ENCODE data around the gene GSG1L.

The GSG1L gene

DNA sequence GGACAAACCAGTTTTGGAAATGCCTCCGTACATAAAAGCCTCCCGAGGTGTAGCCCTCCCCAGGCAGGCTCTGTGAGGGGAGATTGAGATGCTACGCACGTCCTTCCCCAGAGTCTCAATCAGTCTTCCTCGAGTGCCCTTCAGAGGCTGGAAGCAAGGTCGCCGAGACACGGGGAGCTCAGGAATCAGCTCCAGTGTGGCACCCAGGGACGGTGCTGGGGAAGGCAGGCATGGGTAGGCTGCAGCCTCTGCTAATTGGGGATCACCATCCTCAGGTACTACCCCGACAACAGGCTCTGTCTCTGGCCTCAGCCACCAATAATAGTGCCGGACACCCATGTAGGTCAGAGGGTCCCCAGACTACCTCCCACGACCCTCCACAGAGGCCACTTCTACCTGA lies 28.1 kb upstream of the GSG1L start:
- no peak for DNase-seq (ENCODE audit: low read depth)

DNA sequence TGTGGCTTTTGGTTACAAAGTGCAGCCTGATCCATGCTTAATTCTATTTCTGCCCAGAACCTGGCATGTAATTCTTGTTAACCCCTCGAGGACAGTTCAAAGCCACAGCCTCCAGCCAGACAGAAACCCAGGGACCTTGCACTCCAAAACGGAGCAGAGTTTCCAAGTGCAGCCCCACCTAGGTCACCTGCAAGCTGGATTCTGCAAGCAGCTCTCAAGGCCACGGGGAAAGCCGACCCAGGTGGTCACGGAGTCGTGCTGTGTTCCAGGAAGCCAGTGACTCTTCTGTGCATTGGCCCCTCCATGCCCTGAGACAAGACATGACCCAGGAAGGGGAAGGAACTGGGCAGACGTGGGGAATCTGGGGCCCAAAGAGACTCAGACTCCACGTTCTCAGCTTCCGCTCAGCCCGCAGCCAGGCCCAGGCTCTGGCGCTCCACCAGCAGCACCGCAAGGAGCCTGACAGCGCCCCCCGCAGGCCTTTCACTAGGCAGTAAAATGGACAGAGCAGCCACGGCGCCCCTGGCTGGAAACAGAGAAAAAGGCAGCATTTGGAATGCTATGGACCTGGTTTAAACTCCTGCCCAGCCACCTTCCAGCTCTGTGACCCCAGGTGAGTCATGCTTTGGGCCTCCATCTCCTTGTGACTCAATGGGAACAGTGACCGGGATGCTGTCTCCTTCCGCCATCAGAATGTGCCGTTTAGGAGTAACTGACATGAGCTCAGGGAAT lies 27.3 kb upstream of the GSG1L start:
- no peak for DNase-seq (ENCODE audit: low read depth)

DNA sequence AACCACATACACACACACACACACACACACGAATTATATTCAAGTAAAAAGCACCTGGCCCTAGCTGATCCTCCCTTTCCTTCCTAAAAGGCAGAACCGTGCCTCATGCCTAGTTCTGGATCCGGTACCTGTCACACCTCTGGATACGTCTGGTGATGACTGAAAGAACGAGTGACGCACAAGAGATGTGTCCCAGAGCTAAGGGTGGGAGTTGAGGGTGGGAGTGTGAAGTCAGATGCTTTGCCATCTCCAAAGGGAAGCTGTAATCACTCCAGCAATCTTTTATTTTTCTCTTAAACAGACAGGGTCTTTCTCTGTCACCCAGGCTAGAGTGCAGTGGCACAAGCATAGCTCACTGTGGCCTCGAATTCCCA lies 26.5 kb upstream of the GSG1L start:
- DNase-seq (ENCODE audit: low read depth) = no peak

DNA sequence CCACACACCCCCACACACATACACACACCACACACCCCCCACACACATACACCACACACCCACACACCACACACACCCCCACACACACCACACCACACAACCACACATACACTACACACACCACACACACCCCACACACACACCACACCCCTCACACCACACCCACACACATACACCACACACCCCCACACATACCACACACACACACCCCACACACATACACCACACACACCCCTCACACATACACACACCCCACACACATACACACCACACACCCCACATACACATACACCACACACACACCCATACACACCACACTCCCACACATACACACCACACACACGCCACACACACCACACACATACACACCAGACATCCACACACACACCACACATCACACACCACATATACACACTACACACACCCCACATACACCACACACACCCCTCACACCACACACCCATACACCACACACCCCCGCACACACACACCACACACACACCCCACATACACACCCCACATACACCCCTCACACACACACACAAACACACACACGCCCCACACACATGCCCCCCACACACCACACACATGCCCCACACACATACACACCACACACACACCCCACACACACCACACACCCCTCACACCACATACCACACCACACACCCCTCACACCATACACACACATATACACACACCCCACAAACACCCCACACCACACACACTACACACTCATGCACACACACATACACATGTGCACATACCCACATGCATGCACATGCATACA lies 25.9 kb upstream of the GSG1L start:
- no peak for DNase-seq (ENCODE audit: low read depth)

DNA sequence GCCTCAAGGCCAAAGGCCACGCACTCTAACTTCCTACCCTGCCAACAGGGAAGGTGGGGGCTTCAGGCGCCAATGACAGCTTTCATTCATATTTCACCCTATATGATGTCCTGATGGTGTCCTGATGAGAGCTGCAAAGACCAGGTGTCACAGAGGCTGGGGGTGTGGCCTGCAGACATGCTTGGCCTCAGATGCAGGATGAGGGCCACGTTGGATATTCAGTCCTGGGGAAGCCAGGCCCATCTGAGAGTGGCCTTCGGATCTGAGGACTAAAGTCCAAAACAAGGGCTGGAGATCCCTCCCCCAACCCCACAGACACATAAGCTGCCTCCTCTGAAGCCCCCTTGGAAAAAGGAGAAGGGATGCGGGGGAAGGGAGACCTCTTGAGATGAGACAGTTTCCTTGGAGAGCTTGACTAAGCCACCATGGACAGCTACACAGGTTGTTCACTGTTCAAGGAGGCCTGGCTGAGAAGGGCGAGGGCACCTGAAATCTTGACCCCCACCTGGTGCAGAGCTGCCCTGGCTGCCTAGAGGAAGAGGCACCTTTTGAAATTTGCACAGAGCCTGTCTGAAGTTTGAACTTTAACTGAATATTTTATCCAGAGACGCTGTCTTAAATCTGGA lies 24.3 kb upstream of the GSG1L start:
- no peak for DNase-seq (ENCODE audit: low read depth)

DNA sequence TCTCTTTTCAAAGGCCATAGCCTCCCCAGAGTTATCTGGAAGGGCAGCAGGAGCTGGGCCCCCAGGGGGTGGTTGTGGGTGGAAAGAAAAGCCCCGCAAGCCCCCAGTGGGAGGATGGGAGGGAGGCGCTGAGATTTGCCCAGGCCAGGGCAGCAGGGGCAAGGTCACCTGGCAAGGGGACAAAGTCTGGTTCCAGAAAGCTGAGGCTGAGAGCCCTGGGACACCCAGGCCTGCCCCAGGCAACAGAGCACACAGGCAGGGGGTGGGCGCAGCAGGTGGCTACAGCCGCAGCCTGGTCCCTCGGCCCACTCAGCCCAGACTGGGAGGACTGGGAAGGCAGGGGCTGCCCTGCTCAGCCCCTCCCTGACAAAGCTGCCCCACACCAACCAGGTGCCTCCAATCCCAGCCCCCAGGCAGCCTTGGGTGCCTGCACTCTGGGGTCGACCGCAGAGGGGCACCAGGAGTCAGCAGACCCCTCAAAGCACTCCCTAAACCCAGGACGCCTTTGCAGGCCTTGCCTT lies 23.7 kb upstream of the GSG1L start:
- DNase-seq (ENCODE audit: low read depth) = no peak

DNA sequence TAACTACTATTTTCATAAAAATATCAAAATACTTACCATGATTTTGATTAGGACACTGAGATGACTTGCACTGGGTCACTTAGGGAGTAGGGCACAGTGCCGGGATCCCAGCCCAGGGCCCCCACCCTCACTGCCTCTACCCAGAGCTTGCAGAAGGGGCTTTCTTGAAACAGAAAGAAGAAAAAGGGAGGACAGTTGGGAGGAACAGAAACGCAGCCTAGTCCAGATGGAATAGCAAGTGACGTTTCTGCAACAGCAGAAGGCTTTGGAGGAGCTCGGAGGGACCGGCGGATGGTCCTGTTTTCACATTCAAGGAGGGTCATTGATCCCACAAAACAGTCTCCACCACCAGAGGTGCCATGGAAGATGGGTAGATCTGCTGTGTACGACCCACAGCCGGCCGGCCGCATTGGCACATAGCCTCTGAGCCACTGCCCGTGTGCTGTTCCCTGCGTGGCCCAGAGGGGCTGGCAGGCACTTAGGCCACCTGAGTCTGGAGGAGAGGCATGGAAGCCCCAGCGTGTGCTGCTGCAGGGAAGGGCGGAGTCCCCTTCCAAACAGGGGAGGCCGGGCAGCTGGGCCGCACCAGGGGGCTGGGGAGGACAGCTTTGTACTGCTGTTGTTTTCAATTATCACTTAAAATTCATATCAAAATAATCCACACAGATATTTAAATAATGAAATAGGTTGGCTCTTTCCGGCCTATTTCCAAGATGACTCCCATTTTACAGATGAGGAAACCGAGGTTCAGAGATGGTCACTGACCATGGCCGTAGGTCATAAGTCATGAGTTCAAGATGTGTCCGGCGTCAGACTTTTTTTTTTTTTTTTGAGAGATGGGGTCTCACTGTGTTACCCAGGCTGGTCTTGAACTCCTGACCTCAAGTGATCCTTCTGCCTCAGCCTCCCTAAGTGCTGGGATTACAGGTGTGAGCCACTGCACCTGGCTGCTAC lies 22.9 kb upstream of the GSG1L start:
- DNase-seq (ENCODE audit: low read depth) = no peak

DNA sequence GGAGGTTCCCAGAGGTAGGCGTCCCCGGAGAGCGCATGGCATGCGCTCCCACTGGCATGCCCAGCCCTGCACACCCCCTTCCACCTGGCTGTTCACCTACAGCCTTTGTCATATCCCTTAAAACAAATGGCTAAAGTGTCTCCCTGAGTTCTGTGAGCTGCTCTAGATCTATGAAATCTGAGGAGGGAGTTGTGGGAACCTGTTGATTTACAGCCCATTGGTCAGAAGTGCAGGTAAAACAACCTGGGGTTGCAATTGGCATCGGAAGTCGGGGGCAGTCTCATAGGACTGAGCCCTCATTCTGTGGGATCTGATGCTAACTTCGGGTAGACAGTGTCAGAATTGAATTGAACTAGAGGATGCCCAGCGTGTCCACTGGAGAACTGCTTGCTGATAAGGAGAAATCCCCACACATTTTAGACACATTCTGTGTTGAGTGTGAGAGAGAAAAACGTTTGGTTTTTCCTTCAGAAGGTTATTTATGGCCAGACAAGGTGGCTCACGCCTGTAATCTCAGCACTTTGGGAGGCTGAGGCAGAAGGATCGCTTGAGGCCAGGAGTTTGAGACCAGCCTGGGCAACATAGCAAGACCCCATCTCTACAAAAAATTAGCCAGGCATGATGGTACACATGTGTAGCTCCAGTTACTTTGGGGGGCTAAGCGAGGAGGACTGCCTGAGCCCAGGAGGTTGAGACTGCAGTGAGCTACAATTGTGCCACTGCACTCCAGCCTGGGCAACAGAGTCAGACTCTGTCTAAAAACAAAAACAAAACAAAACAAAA lies 22.1 kb upstream of the GSG1L start:
- no peak for DNase-seq (ENCODE audit: low read depth)

DNA sequence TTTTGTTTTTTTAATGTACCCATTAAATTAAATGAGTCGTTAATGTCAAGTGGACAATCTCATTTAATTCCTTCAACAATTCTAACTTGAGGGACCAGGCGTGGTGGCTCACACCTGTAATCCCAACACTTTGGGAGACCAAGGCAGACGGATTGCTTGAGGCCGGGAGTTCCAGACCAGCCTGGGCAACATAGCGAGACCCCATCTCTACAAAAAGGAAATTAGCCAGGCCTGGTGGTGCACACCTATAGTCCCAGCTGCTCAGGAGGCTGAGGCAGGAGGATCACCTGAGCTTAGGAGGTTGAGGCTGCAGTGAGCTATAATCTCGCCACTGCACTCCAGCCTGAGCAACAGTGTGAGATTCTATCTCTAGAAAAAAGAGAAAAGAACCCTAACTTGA lies 20.7 kb upstream of the GSG1L start:
- DNase-seq (ENCODE audit: low read depth) = no peak

DNA sequence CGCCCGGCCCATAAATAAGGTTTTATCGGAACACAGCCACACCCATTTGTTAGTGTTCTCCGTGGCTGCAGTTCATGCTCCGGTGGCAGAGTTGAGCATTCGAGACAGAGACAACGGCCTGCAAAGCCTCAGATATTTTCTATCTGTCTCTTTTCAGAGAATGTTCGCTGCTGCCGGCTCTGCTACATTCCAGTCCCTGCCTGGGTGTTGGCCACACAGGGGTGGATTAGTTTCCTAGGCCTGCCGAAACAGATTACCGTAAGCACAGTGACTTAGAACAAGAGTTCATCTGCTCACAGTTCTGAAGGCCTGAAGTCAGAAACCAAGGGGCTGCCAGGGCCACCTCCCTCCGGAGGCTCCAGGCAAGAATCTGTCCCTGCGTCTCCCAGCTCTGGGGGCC lies 19.1 kb upstream of the GSG1L start:
- no peak for DNase-seq (ENCODE audit: low read depth)

DNA sequence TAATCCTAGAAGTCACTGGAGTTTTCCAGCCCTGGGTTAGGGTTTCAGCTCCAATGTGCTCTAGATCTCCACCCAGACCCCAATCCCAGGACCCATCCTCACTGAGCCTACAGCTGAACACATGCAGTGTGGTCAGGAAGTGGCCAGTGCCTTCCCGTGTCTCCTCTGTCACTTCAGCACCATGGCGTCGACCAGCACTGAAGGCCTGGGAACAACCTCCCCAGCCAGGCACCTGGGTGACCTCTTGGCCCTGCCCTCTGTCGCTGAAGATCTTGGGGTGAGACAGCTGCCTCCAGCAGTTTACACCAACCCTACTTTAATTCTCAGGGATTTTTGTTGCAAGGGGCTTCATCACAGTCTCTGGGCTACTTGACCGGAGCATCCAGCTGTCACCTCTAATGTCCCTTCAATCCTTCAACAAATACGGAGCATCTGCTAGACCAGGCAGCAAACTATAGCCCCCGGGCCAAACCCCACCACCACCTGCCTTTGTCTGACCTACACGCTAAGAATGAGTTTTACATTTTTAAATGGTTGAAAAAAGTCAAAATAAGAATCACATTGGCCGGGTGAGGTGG lies 18.0 kb upstream of the GSG1L start:
- no peak for DNase-seq (ENCODE audit: low read depth)

DNA sequence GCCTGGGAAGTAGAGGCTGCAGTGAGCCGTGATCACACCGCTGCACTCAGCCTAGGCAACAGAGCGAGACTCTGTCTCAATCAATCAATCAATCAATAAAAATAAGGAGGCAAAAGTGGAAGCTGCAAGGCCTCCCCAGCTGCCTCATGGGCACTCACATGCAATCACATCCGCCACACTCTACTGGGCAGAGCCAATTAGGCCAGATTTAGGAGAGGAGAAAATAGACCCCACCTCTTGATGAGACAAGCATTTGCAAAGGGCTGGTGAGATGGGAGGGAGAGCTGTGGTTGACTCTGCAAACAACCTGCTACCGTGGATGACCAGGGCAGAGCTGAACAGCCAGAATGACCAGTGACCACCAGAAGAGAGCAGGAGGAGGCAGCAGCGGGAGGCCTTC lies 14.7 kb upstream of the GSG1L start:
- DNase-seq (ENCODE audit: low read depth) = no peak

DNA sequence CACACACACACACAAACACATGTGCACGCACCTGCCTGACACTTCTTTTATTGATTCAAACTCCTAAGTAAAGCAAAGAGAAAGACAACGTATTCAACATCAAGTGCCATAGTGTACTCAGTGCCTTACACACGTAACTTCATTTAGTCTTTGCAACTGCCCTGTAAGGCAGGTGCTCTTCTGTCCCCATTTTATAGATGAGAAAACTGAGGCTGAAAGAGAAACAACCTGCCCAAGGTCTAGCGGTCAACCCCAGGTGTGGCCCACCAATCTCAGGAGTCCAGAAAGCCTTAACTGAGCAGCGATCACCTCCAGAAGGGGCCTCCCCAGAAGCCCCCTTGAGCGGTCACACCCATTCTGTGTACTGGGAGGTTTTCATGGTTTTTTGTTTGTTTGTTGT lies 10.3 kb upstream of the GSG1L start:
- DNase-seq (ENCODE audit: low read depth) = no peak

DNA sequence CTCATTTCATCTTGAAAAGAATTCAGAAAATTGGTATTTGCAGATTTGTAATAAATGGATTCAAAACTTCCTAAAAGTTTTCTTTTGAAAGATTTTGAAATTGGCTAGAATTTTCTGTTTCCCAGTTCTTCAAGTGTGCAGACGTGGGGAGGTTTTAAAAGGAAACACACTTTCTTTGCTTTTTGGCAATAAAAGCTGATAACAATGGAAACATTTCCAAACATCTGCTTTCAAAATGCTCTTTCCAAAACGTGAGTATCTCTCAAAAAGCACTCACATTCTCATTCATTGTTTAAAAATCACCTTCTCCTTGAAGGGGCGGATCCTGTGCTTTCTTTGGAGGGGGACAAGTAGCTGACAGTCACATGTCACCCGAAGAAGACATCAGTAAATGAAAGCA lies 8.6 kb upstream of the GSG1L start:
- DNase-seq (ENCODE audit: low read depth) = no peak

DNA sequence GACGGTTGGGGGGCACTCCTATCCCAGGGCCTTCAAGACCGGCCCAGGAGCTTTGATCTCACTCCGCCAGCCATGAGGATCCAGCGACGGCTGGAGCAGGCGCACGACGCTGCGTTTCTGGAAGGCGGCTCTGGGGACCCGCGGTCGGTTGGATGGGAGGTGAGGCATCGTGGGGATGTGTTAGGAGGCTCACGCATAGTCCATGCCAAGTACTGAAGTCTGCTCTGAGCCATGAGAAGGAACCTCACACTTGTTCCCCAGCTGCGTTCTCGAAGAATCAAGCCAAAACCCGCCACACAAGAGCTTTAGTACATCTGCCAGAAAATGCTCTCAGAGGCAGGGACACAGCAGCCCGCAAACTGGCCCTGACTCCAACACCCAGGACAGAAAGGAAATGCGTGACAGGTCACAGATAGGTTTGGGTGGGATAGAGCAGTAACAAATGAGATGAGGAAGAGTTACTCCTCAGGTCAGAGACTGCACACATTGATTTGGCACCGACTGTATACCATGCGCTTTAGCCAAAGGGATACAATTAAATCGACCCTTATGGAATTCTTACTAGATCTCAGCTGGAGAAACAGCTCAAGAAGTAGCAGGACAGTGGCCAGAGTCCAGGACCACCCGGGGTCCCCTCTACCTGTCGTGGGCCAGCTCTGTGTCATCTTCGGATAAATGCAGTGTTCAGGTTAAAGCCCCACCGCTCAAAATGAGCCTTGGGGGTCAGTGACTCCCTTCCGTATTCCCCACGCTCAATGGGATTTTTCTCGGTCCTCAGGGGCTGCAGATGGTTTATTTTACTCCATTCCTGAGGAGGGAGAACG lies 6.7 kb upstream of the GSG1L start:
- DNase-seq (ENCODE audit: low read depth) = no peak

DNA sequence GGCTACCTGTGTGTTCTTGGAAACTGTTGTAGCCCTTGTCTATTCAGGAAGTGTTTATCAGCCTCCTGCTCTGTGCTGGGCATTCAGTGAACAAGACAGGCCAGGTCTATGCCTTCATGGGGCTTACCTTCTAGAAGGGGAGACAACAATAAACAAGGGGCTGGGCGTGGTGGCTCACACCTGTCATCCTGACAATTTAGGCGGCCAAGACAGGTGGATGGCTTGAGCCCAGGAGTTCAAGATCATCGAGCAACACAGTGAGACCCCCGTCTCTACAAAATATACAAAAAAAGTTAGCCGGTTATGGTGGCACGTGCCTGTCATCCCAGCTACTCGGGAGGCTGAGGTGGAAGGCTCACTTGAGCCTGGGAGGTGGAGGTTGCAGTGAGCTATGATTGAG lies 5.5 kb upstream of the GSG1L start:
- DNase-seq (ENCODE audit: low read depth) = no peak

DNA sequence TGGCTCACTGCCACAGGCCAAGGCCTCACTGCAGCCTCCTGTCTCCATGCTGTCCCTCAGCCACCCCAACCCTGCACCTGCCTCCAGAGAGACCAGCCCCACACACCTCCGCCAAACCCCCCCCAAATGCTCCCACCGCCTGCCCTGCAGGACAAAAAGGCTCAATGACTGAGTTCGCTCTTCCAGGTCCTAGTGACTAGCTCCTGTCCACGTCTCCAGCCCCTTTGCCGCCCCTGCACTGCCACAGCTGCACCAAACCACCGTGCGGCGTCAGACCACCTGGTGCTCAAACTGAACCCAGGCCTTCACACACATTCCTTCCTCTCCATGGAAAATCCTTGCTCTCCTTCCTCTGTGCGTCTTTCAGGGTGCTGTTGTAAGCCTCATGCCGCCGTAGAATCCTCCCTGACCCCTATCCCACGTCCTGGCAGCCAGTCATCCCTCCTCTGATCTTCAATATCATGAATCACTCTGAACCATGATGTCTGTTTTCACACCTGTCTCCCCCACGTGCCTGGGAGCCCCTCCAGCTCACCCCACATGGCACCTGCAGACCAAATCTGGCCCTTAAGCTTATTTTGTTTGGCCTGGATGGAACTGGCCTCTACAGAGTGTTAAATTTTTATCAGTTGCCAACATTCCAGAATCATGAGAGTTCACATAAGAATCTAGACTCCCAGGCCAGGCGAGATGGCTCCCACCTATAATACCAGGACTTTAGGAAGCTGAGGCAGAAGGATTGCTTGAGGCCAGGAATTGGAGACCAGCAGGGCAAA lies 4.3 kb upstream of the GSG1L start:
- no peak for DNase-seq (ENCODE audit: low read depth)

DNA sequence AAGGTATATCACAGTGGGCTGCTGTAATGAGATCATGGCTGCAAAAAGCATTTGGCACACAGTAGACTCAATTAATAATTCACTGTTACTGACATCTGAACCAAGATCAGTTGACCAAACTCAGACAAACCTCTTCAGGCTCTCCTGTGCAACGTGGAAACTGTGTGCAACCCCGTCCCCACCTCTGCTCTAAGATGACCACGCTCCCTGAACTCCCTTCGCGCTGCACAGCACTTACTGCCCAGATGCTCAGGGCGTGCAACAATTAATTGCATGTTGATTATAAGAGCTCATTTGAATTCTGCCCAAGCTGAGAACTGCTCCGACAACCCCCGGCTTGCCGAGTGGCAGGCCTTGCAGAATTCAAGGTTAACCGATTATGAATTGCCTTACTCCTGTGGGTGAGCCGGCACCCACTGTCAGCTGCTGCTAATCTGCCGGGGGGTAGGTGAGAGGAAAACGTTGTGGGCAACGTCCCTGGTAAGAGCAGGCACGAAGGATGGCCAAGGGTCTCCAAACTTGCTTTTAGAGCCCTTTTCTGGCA lies 1.3 kb upstream of the GSG1L start:
- DNase-seq (ENCODE audit: low read depth) = no peak

DNA sequence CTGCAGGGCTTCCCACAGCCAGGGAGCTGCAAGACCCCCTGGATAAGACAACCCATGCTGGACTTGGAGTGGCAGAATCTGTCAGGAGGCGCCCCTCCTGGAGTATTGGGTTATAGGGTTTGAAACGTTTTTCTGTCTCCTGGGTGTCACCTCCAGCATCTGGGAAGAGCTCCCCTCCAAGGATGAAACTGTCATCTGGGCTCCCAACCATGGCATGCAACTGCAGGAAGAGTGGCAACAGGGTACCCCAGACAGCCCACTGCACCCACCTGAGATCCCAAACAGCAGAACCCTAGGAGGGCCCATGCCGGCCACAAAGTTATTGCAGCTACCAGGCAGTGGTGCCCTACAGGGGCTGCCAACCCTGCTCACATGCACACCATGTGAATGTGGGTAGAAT lies 636 bp upstream of the GSG1L start:
- DNase-seq (ENCODE audit: low read depth) = no peak
